Prostate gland (tissue), 2 donors: ENCODE measurements around the gene ADGRG1.

Experiments
- CTCF ChIP-seq, 4 experiments: fragments of 200-600 bp in 2 of 4; fragments of 450-650 bp in 2 of 4; sonication (generic) in 2 of 4; IDR thresholded peaks; 1 replicate in 3 of 4; 2 replicates in 1 of 4; pipeline ENCODE4 v1.5.1; 2016 to 2019; ENCODE audit warnings: antibody characterized with exemption in 4 of 4, mild to moderate bottlenecking in 2 of 4, moderate library complexity in 2 of 4
- POLR2A ChIP-seq: fragments of 450-650 bp; IDR thresholded peaks from one replicate; pipeline ENCODE4 v1.6.1; 2016; ENCODE audit warnings: antibody characterized with exemption, mild to moderate bottlenecking
- POLR2AphosphoS5 ChIP-seq: sonication (generic); formaldehyde crosslinking; IDR thresholded peaks from one replicate; pipeline ENCODE4 v1.6.1; 2017; ENCODE audit warnings: antibody characterized with exemption

GRCh38 chr16:57621521-57622271 is 6.7 kb upstream of the ADGRG1 start:
- TF ChIP-seq POLR2A (peak; percentile 21), CTCF (IDR thresholded peaks at IDR 0.05) (no peak), POLR2AphosphoS5 (peak; percentile 31)
